Measurements from ENCODE around the gene CLIC2.
"Not testable (repeated sequence)": the region's sequence is repeated elsewhere in the genome, so short reads cannot be mapped to it uniquely, and the experiment has no call there.

The CLIC2 gene

GRCh38 chrX:155334486-155335336 lies at the start of gene CLIC2:
TSS of gene CLIC2 (minus strand) at chrX:155334614. CDS start at chrX:155334427, 187 bp downstream.
- DNase-seq (ENCODE audit: low read depth) = no peak

GRCh38 chrX:155382529-155382967 lies 48.1 kb upstream of the CLIC2 start:
- DNase-seq (ENCODE audit: low read depth) = not testable (repeated sequence)

- not testable (repeated sequence) for DNase-seq (ENCODE audit: low read depth)
Measured at GRCh38 chrX:155381843-155382528, 47.6 kb upstream of the CLIC2 start, which contains the start of gene F8A2. TSS of gene F8A2 (plus strand) at chrX:155382095. CDS start at chrX:155382115, 20 bp downstream.

GRCh38 chrX:155379802-155380201 lies 45.4 kb upstream of the CLIC2 start:
- not testable (repeated sequence) for DNase-seq (ENCODE audit: low read depth)

GRCh38 chrX:155373777-155374458 lies 39.5 kb upstream of the CLIC2 start:
- not testable (repeated sequence) for DNase-seq (ENCODE audit: low read depth)

GRCh38 chrX:155363712-155364111 lies 29.3 kb upstream of the CLIC2 start:
- not testable (repeated sequence) for DNase-seq (ENCODE audit: low read depth)

- DNase-seq (ENCODE audit: low read depth) = not testable (repeated sequence)
Measured at GRCh38 chrX:155349448-155349847, 15.0 kb upstream of the CLIC2 start.

GRCh38 chrX:155345689-155346088 lies 11.3 kb upstream of the CLIC2 start:
- DNase-seq (ENCODE audit: low read depth) = not testable (repeated sequence)

GRCh38 chrX:155335337-155335712 lies 911 bp upstream of the CLIC2 start:
- not testable (repeated sequence) for DNase-seq (ENCODE audit: low read depth)

- no peak for DNase-seq (ENCODE audit: low read depth)
Measured at GRCh38 chrX:155333544-155334100, 792 bp downstream of the CLIC2 start.

- DNase-seq (ENCODE audit: low read depth) = no peak
Measured at GRCh38 chrX:155330992-155331391, 3.4 kb downstream of the CLIC2 start.

- no peak for DNase-seq (ENCODE audit: low read depth)
Measured at GRCh38 chrX:155329293-155329692, 5.1 kb downstream of the CLIC2 start.

- DNase-seq (ENCODE audit: low read depth) = no peak
Measured at GRCh38 chrX:155326610-155327009, 7.8 kb downstream of the CLIC2 start.

GRCh38 chrX:155314260-155314659 lies 20.2 kb downstream of the CLIC2 start:
- DNase-seq (ENCODE audit: low read depth) = no peak

GRCh38 chrX:155313766-155314165 lies 20.6 kb downstream of the CLIC2 start:
- no peak for DNase-seq (ENCODE audit: low read depth)

GRCh38 chrX:155293771-155294170 lies 40.6 kb downstream of the CLIC2 start:
- no peak for DNase-seq (ENCODE audit: low read depth)

- no peak for DNase-seq (ENCODE audit: low read depth)
Measured at GRCh38 chrX:155279873-155280272, 54.5 kb downstream of the CLIC2 start.

GRCh38 chrX:155270969-155271368 lies 63.4 kb downstream of the CLIC2 start:
- DNase-seq (ENCODE audit: low read depth) = no peak

GRCh38 chrX:155267995-155268394 lies 66.4 kb downstream of the CLIC2 start:
- DNase-seq (ENCODE audit: low read depth) = not testable (repeated sequence)

- DNase-seq (ENCODE audit: low read depth) = no peak
Measured at GRCh38 chrX:155266439-155266838, 68.0 kb downstream of the CLIC2 start.

GRCh38 chrX:155263854-155264628 lies 70.4 kb downstream of the CLIC2 start, which contains the start of gene RAB39B:
TSS of gene RAB39B (minus strand) at chrX:155264491. CDS start at chrX:155264288, 203 bp downstream.
- peak; percentile 52 for DNase-seq (ENCODE audit: low read depth)

Data from stimulated activated CD8-positive, alpha-beta memory T cell treated with anti-CD3 and anti-CD28 coated beads, Interleukin-12 subunit alpha, Interleukin-12 subunit beta, amount 100 ng/mL, for 4 hours (primary cell).